Skeletal muscle cell (primary cell): ENCODE measurements around the gene FBXO24.

Source experiments
- DNase-seq: peaks from one replicate; pipeline ENCODE4 v3.0.0-alpha.2; 2010; ENCODE audit warnings: low read depth
- H3K4me3 ChIP-seq: 2 replicates; pipeline ENCODE4 v1.5.1; 2011; ENCODE audit warnings: low read depth, mild to moderate bottlenecking, control low read depth, low read length, moderate library complexity

FBXO24 gene

DNA sequence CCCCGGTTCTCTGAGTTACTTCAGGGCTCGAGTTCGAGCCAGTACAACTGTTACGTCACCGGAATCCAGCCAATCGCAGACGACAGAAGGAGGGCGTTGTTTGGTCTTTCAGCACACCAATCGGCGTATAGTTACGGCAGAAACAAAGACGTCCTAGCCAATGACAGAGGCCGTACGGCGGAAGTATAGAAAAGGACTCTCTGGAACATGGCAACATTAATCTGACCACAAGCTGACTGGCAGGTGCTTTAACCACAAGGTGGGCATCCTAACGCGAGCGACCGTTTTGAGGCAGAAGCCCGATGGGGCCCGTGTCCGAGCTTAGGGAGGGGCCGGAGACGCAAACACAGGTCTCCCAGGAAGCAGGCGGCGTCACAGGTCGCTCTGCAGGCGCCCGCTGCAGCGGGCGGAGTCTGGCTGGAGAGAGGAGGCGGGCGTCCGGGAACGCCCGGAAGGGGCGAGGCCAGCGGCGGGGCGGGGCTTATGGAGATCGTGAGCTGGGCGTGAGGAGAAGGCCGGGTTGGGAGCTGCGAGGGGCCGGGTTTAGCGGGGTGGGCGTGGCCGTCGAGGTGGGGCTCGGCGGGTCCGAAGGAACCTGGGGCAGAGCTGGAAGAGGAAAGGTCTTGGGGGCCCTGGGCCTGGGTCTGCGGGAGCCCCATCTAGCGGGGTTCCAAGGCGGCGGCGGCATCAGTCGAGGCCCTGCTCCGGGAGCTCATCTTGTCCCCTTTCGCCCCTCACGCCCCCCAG, 26.0 kb downstream of the FBXO24 start, which contains the start of gene MOSPD3:
Gene MOSPD3, plus strand, starts transcription at position 558 of the 747 bp plus-strand sequence. CDS start 252 bp downstream, outside the sequence.
- peak within 1 kb of the TSS; percentile 88 for H3K4me3 ChIP-seq
- DNase-seq: peak; percentile 98

DNA sequence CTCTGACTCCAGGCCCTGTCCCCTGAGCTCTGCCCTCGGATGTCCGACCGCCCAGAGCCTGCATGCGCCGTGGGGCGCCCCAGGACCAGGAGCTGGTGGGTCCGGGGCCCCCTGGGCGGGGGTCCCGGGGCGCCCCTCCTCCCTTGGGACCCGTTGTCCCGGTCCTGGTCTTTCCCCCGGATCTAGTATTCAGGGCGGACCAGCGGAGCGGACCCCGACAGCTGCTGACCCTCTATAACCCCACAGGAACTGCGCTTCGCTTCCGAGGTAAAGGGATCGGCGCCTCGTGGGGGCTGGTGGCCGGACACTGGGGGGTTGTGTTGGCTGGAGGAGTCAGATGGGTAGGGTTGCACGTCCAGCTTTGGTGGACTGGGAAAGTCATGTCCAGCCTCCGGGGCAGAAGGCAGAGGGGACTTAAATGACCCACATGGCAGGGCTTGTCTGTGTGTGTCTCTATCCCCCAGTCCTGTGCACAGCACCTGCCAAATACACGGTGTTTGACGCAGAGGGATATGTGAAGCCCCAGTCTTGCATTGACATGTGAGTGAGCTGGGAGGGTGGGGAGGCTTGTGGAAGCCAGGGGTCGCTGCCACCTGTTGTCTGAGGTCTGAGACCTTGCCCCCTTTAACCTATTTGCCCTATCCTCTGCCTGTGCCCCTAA, 26.7 kb downstream of the FBXO24 start:
- DNase-seq: no peak
- H3K4me3 ChIP-seq: peak overlapping the region; percentile 88

DNA sequence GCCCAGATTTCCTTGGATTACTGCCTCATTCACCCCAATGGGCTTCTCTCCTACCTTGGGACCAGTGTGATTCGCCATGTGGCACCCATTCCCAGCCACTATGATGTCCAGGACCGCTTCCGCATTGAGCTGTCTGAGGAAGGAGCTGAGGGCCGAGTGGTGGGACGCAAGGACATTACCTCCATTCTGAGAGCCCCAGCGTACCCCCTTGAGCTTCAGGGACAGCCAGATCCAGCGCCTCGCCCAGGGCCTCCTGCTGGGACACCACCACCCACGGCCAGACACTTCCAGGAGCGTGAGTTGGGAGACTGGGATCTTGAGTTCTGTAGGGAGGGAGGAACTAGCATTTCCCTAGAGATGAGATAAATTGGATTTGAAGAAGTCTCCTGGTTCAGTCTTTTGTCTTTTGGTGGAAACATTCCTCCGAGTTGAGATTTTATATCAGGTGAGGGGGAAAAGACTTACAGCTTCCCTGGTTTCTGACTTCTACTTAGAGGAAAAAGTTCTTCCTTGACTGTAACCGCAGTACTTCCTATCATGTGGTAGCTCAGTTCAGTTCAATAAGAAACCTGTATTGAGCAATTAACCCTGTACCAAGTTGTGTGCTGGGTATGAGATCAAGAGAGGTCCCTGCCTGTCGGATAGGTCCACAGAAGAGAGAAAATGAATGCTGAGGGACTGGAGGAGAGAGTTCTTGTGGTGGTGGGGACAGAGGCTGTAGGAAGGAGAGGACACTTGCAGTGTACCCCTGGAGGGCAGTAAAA, 27.5 kb downstream of the FBXO24 start:
- no peak for DNase-seq
- H3K4me3 ChIP-seq: peak overlapping the region; percentile 88

DNA sequence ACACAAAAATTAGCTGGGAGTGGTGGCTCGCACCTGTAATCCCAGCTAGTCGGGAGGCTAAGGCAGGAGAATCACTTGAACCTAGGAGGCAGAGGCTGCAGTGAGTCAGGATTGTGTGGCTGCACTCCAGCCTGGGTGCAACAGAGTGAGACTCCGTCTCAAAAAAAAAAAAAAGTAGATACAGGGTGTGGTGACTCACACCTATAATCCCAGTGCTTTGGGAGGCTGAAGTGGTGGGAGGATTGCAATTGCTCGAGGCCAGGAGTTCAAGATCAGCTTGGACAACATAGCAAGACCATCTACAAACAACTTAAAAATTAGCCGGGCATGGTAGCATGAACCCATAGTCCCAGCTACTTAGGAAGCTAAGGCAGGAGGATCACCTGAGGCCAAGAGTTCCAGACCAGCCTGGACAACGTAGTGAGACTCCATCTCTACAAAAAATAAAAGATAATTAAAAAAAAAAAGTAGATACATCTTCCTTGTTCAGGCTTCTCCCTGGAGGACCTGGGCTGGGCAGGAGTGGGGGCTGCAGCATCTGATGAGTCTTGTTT, 28.3 kb downstream of the FBXO24 start:
- H3K4me3 ChIP-seq: no peak overlapping the region
- no peak for DNase-seq

DNA sequence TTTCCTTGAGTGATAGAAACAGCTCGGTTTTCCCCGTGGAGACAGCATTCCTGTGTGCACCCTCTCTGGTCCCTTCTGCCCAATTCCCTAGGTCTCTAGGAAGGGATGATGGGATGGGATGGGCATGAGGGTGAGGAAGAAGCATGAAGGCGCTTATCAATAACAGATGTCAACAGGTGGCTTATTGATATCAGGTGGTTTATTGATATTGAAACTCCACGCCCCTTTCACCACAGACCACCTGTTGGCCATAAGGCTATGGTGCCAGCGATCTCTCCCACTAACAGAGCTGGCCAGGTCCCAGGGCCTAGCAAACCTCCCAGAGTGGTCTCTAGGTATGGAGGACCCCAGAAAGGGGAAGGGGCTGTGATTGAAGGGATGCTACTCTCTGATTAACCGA, 34.1 kb downstream of the FBXO24 start:
- DNase-seq: no peak
- no peak overlapping the region for H3K4me3 ChIP-seq

DNA sequence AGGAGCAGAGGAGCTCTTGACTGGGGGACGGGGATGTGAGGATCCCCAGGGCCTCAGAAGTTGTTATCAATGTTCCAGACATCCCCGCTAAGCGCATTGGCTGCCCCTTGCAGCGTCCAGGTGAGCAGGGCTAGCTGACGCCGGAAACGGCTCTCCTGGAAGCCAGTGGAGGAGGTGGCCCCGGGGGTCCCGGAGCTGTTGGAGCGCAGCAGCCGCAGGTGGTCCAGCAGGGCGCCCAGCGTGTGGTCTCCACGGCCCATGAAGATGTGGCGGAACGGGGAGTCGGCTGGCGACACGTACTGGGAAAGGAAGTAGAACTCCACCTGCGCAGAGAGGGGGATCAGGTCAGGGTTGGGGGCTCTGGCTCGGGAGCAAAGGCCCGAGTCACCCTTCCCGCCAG, 34.7 kb downstream of the FBXO24 start:
- no peak for DNase-seq
- H3K4me3 ChIP-seq: no peak overlapping the region

DNA sequence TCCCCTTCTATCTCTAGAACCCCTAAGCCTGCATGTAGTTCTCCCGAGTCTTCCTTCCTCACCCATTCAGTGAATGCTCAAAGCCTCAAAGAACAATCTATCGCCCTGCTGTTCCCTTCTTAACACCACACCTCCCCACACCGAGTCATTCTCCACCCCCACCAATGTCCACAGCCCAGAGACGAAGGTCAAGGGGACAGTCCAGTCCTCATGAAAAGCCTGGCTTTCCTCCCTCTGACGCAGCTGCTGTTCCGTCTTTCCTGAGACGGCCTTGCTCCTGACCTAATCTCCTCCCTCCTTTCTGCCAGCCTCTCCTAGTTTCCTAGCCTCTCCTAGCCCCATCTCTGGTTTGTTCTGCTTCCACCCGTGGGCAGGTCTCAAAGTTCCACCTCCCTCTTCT, 35.4 kb downstream of the FBXO24 start:
- no peak overlapping the region for H3K4me3 ChIP-seq
- no peak for DNase-seq

DNA sequence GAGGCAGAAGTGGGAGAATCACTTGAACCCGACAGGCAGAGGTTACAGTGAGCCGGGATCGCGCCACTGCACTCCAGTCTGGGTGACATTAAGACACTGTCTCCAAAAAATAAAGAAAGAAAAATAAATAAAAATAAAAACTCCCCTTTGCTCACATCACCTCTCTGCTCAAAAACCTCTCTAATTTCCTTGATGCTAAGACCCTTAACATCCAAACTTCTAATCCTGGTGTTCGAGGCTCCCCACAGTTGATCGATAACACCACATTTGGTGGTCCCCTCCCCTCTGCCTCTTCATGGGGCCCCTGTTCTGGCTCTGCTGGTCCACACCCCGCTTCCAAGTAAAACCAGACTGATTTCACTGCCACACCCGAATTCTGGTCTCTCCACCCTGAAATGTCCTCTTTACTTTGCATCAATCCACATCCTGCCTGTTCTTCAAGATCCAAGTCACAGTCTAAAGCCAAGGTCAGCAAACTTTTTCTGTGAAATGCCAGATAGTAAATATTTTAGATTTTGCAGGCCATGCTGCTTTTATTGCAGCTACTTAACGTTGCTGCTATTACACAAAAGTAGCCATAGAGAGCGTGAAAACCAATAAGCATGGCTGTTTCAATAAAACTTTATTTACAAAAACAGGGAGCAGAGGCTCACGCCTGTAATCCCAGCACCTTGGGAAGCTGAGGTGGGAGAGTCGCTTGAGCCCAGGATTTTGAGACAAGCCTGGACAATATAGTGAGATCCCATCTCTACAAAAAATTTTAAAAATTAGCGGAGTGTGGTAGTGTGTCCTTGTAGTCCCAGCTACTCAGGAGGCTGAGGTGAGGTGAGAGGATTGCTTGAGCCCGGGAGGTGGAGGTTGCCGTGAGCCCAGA, 38.1 kb downstream of the FBXO24 start:
- no peak overlapping the region for H3K4me3 ChIP-seq
- no peak for DNase-seq

DNA sequence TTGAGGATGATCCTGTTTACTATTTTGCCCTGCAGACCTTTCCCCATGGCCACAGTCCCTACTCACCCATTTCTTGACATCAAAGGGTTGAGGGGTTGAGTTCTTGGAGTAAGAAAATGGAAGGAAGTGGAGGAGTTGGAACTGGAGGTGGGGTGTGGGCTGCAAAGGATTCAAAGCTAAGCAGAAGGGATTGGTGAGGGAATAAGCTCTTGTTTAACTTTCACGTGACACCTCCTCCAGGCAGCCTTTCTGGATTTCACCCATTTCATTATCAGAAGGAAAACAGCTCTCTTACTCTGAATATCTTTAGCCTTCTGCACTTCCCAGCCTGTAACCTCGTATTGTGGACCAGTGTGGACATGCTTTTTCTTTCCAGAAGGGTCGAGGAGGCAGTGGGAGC, 39.9 kb downstream of the FBXO24 start:
- peak overlapping the region; percentile 42 for H3K4me3 ChIP-seq
- no peak for DNase-seq

DNA sequence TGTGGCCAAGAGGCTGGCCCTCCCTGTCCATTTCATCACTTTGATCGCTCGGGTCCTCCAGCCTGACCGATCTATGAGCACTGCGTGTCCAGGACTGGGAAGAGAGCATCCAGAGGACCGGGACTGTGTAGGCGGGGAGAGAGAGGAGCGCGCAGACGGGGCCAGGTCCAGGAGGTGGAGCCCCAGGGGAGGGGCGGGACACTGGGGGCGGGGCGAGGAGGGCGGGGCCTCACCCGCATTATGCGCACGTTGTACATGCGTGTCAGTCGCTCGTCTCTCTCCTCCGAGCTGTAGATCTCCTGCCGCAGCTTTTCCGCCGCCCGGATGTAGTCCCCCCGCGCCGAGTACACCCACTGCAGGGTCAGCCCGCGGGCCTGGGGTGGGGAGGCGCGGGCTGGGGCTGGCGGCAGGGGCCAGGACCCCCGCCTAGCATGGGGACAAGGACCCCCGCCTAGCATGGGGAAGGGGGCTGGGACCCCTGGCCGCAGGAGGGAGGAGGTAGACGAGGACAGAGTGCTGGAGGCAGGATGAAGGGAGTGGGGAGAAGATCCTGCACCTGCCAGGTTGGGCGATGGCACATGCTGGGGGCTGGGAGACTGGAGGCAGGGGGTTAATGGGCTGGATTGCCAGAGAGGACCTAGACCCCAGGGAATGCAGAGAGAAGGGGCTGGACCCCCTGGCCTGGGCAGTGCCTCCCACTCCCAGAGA, 40.6 kb downstream of the FBXO24 start:
- peak overlapping the region; percentile 42 for H3K4me3 ChIP-seq
- peak; percentile 61 for DNase-seq

DNA sequence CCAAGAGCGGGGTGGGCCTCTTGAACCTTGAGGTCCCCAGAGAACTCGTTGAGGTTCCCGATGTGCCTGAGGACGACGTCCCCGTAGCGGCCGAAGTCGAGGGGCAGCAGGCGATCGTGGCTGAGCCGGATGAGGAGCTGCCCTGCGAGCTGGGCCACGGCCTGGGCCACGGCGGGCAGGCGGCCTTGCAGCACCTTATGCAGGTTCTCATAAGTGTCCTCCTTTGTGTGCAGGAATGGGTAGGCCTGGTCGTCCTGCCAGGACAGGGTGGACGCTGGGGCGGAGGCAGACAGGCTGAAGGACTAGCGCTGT, 41.1 kb downstream of the FBXO24 start:
- H3K4me3 ChIP-seq: peak overlapping the region; percentile 42
- DNase-seq: no peak

DNA sequence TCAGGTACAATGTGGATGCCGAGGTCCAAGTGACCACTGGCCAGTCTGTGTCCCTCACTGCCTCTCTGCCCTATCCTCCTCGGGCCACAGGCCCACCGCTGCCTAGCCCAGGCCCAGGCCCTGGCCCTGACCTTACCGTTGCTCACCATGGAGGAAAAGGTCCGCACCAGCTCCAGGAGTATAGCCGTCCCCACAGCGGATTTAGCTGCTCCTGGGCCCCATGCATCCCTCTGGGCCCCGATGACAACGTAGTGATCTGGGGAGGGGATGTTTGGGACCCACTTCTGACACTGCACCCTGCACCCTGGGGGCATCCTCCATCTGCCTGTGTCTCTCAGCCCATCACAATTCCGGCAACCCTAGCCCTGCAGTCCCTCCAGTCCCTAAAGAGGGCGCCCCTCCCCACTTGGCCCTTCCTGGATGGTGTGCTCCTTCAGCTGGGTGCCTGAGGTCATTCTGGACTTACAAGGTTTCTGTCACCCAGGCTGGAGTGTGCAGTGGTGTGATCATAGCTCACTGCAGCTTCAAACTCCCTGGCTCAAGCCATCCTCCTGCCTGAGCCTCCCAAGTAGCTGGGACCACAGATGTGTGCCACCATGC, 43.1 kb downstream of the FBXO24 start:
- H3K4me3 ChIP-seq: no peak overlapping the region

DNA sequence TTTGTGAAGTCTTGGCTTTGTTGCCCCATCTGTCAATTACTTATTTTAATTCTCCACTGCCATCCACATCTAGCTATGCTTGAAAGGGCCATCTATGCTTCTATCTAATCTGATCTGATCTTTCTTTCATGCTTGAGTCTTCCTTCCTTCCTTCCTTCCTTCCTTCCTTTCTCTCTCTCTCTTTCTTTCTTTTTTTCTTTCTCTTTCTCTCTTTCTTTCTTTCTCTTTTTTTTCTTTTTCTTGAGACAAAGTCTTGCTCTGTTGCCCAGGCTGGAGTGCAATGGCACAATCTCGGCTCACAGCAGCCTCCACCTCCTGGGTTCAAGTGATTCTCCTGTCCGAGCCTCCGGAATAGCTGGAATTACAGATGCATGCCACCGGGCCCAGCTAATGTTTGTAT, 43.9 kb downstream of the FBXO24 start:
- DNase-seq: no peak
- H3K4me3 ChIP-seq: no peak overlapping the region

More for the DNA sequence above, 43.1 kb downstream of the FBXO24 start:
- DNase-seq: no peak

DNA sequence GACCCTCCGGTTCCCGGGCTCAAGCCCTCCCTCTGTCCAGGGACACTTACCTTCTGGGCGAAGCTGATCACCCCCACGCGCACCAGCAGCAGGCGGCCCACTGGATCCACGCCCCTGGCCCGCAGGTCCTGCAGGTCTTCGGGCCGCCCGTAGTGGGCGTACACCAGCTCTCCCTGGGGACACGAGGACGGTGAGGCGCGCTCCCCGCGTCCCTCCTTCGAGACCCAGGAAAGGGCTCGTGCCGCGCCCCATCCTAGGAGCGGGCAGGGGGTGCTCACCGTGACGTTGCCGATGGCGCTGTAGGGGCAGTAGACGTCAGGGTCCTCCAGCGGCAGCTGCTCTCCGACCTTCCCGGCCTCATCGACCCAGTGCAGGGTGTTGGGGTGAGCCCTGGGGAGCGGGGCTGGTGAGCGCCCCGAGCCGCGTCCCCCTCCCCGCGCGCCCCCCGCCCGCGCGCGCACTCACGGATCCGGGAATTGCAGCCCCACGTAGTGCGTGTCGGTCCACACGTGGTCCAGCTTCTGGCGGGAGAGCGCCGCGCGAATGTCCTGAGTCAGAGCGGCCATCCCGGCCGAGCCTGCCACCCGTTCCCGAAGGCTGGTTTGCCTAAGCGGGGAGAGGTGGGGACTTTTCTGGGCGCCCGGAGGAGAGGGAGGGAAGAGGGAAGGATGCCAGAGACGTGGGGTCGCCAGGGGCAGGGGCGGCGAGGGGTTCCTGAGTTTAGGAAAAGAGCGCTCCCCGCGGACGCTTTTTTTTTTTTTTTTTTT, 47.0 kb downstream of the FBXO24 start:
- peak overlapping the region; percentile 50 for H3K4me3 ChIP-seq
- no peak for DNase-seq

DNA sequence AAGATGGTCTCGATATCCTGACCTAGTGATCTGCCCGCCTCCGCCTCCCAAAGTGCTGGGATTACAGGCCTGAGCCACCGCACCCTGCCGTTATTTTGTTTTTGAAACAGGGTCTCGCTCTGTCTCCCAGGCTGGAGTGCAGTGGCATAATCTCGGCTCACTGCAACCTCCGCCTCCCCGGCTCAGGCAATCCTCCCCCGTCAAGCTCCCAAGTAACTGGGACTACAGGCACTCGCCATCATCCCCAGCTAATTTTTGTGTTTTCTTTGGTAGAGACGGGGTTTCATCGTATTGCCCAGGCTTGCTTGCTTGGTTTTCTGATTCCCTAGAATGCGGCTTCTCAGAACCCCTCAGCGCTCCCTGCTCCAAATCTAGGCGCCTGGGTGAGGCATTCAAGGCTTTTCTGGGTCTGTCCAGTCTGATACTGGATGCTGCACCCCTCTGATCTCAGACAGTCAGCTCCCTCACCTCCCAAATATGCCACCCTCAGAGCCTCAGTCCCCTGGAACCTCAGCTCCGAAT, 53.9 kb downstream of the FBXO24 start:
- H3K4me3 ChIP-seq: no peak overlapping the region
- no peak for DNase-seq

DNA sequence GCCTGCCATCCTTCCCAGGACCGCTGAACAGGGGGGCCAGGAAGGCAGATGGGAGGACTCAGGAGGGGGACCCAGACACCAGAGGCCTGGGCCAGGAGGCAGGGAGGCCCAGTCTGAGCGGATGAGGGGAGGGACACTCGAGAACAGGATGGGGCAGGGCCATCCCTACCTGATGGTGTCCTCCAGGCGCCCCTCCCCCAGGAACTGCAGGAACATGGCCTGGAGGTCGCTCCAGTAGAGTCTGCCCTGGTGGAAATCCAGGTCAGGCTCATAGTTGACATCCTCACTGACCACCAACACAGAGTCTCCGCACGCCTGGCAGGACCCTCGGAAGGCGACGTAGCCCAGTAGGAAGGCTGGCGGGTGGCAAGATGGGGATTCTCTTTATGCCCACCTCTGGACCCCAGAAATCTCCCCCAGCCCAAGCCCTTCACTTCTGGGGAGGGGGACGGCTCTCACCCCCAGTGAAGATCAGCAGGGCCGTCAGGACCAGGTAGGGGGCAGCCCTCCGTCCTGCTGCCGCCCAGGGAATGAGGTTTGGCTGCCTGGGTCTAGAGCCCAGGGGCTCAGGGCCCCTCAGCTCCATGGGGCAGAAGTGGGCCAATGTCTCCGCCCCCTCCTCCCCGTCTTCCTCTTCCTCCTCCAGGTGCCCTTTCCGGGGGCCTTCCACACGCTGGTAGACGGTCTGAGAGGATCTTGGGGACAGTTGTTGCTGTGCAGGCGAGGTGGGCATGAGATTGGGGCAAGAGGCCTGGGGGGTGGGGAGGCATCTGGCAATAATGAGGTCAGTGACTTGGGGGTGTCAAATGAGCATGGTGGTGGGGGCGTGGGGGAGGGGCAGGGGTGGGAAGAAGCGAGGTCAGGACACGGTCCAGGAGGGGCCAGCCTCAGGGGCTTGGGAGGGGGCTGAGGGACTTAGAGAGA, 54.7 kb downstream of the FBXO24 start:
- no peak overlapping the region for H3K4me3 ChIP-seq
- DNase-seq: no peak
